ENCODE measurements around the gene BRD1.

Gene BRD1

DNA sequence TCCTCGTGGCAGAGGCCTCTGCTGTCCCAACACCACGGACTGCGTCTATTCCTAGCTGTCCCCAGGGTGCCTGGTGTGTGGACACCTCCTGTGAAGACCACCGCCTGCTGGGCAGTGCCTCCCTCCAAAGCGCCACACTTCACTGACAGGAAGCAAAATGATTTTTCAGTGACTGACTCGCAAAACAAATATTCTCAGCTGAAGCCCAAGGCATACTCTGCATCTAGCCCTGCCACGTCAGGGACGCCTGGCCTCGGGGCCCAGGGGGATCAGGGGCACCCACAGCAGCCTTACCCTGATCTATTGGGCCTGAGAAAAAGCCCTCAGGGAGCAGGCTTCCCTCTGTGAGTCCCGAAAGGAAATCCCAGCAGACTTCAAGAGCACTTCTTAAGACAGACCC, 2.2 kb downstream of the BRD1 start:
- H3K9ac ChIP-seq (ENCODE audit: low read length): peak overlapping the region; percentile 93
- H3K4me2 ChIP-seq (ENCODE audit: low read length, poor library complexity, severe bottlenecking): peak overlapping the region; percentile 84
- WGBS: 30% methylated on average over 10 of the region's 10 CpGs
- H2BK5ac ChIP-seq (ENCODE audit: low read depth, low read length, poor library complexity, severe bottlenecking): no peak overlapping the region
- no peak overlapping the region for H3K23ac ChIP-seq (ENCODE audit: low read length in 2 of 2)
- H2BK120ac ChIP-seq (ENCODE audit: low read depth, low read length): no peak overlapping the region
- H3K27me3 ChIP-seq (ENCODE audit: control insufficient read depth in 1 of 2, insufficient read depth in 1 of 2, low read length in 2 of 2): no peaks in the 10 kb centered on the region
- H3K27ac ChIP-seq (ENCODE audit: low read length, poor library complexity, severe bottlenecking): no peak overlapping the region
- H3K79me1 ChIP-seq (replicated peaks; ENCODE audit: low read length, poor library complexity, severe bottlenecking): peaks cover 5% of the 10 kb centered on the region
- peak overlapping the region in 1 of 2 experiments; percentile 93 for H3K4me3 ChIP-seq (ENCODE audit: insufficient read depth in 1 of 2, low read depth in 1 of 2, low read length in 2 of 2)
- peaks cover 8% of the 10 kb centered on the region for H3K9me3 ChIP-seq (ENCODE audit: control insufficient read depth, low read length)
- peak overlapping the region in 1 of 2 experiments; percentile 91 for H3K14ac ChIP-seq (ENCODE audit: low read length in 2 of 2)
- peaks cover 51% of the 10 kb centered on the region for H3K4me1 ChIP-seq (ENCODE audit: control insufficient read depth, insufficient read depth, low read depth, low read length)
- H3K18ac ChIP-seq (ENCODE audit: low read depth in 1 of 2, low read length in 2 of 2): peak overlapping the region in 1 of 2 experiments; percentile 37
- H3K36me3 ChIP-seq (ENCODE audit: control insufficient read depth in 1 of 2, insufficient read depth in 2 of 2, low read depth in 1 of 2, low read length in 2 of 2): peaks cover 42 to 44% of the 10 kb centered on the region in 2 experiments
- peak overlapping the region in 1 of 2 experiments; percentile 71 for H3K4ac ChIP-seq (ENCODE audit: low read depth in 1 of 2, low read length in 2 of 2)
- no peak overlapping the region for H2AK5ac ChIP-seq (ENCODE audit: low read length, severe bottlenecking)
- H4K8ac ChIP-seq (ENCODE audit: low read length): no peak overlapping the region
- DNase-seq: peak; percentile 57
- H2BK12ac ChIP-seq (ENCODE audit: low read length in 2 of 2): no peak overlapping the region
- no peak overlapping the region for H4K91ac ChIP-seq (ENCODE audit: low read length)
- H2BK15ac ChIP-seq (ENCODE audit: low read depth, poor library complexity, severe bottlenecking): no peak overlapping the region
- H2AFZ ChIP-seq (ENCODE audit: low read depth, low read length): no peak overlapping the region

DNA sequence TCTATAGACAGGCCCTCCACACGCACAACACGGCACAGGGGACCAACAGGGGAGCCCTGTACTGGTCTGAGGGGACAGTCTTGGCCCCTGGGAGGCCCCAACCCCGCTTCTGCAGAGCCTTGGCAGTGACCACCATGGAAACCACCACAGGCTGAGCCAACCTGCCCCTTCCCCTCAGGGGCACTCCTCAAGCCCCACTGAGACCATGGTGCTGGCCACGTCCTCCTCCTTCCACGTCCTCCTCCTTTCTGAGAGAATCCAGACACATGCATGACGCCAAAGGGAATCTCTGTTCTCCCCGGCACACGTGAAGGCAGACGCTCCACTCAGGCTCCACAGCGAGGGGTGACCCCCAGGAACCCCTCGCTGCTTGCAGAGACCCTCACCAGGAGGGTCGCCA, 2.7 kb downstream of the BRD1 start:
- Histone ChIP-seq H3K4me1 (ENCODE audit: control insufficient read depth, insufficient read depth, low read depth, low read length) (peaks cover 51% of the 10 kb centered on the region), H3K9ac (ENCODE audit: low read length) (peak overlapping the region; percentile 93), H3K27me3 (ENCODE audit: control insufficient read depth in 1 of 2, insufficient read depth in 1 of 2, low read length in 2 of 2) (no peaks in the 10 kb centered on the region), H2BK12ac (ENCODE audit: low read length in 2 of 2) (no peak overlapping the region), H2BK120ac (ENCODE audit: low read depth, low read length) (no peak overlapping the region), H3K4me3 (ENCODE audit: insufficient read depth in 1 of 2, low read depth in 1 of 2, low read length in 2 of 2) (peak overlapping the region in 1 of 2 experiments; percentile 93), H3K18ac (ENCODE audit: low read depth in 1 of 2, low read length in 2 of 2) (peak overlapping the region in 1 of 2 experiments; percentile 37), H2BK5ac (ENCODE audit: low read depth, low read length, poor library complexity, severe bottlenecking) (no peak overlapping the region), H2AK5ac (ENCODE audit: low read length, severe bottlenecking) (no peak overlapping the region), H2AFZ (ENCODE audit: low read depth, low read length) (no peak overlapping the region), H3K4ac (ENCODE audit: low read depth in 1 of 2, low read length in 2 of 2) (no peak overlapping the region), H3K9me3 (ENCODE audit: control insufficient read depth, low read length) (peaks cover 8% of the 10 kb centered on the region), H4K8ac (ENCODE audit: low read length) (no peak overlapping the region), H3K14ac (ENCODE audit: low read length in 2 of 2) (peak overlapping the region in 1 of 2 experiments; percentile 91), H3K27ac (ENCODE audit: low read length, poor library complexity, severe bottlenecking) (no peak overlapping the region), H3K4me2 (ENCODE audit: low read length, poor library complexity, severe bottlenecking) (peak overlapping the region; percentile 84), H3K23ac (ENCODE audit: low read length in 2 of 2) (peak overlapping the region in 1 of 2 experiments; percentile 46), H3K79me1 (replicated peaks; ENCODE audit: low read length, poor library complexity, severe bottlenecking) (peaks cover 5% of the 10 kb centered on the region), H4K91ac (ENCODE audit: low read length) (no peak overlapping the region), H2BK15ac (ENCODE audit: low read depth, poor library complexity, severe bottlenecking) (peak overlapping the region; percentile 45), H3K36me3 (ENCODE audit: control insufficient read depth in 1 of 2, insufficient read depth in 2 of 2, low read depth in 1 of 2, low read length in 2 of 2) (peaks cover 46 to 49% of the 10 kb centered on the region in 2 experiments)
- DNase-seq: peak; percentile 7
- 88% methylated on average over 12 of the region's 12 CpGs for WGBS

DNA sequence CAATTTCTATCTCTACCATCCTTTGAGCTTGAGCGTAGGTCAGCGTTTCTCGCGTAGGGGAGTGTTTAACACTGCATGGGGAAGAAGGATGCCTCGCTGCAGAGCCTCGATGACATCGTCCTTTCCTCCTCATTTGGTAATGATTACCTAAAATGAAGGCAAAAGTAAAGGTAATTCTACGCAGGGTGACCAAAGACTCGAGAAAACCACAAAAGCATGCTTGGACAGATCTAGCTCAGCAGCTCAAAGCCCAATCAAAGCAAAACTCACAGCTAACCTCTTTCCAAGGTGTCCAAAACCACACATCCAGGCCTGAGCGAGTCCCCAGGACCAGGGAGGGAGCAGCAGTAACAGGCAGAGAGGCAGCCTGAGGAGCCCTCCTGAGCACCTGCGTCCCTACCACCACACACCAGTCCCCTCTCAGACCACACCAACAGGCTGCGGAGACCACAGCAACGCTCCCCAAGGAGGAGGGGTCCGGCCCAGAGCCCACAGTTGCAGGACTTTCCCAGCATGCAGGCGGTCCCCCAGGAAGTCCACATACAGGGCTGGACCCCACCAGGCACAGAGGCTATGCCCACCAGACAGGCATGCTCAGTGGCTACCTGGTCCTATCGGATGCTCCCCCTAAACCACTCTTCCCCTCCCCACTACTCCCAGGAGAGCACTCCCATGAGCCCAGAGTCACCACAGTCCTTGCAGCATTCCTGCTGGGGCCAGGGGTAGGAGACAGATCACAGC, 3.3 kb downstream of the BRD1 start:
- H3K9me3 ChIP-seq (ENCODE audit: control insufficient read depth, low read length): peaks cover 2% of the 10 kb centered on the region
- no peak overlapping the region for H4K8ac ChIP-seq (ENCODE audit: low read length)
- peak overlapping the region; percentile 45 for H2BK15ac ChIP-seq (ENCODE audit: low read depth, poor library complexity, severe bottlenecking)
- peak overlapping the region in 1 of 2 experiments; percentile 46 for H3K23ac ChIP-seq (ENCODE audit: low read length in 2 of 2)
- H4K91ac ChIP-seq (ENCODE audit: low read length): no peak overlapping the region
- H3K14ac ChIP-seq (ENCODE audit: low read length in 2 of 2): no peak overlapping the region
- no peak overlapping the region for H3K18ac ChIP-seq (ENCODE audit: low read depth in 1 of 2, low read length in 2 of 2)
- H3K27ac ChIP-seq (ENCODE audit: low read length, poor library complexity, severe bottlenecking): no peak overlapping the region
- peak overlapping the region; percentile 93 for H3K9ac ChIP-seq (ENCODE audit: low read length)
- no peaks in the 10 kb centered on the region for H3K27me3 ChIP-seq (ENCODE audit: control insufficient read depth in 1 of 2, insufficient read depth in 1 of 2, low read length in 2 of 2)
- peak; percentile 8 for DNase-seq
- peaks cover 51% of the 10 kb centered on the region for H3K4me1 ChIP-seq (ENCODE audit: control insufficient read depth, insufficient read depth, low read depth, low read length)
- H3K79me1 ChIP-seq (replicated peaks; ENCODE audit: low read length, poor library complexity, severe bottlenecking): peaks cover 5% of the 10 kb centered on the region
- H2BK120ac ChIP-seq (ENCODE audit: low read depth, low read length): no peak overlapping the region
- H2BK12ac ChIP-seq (ENCODE audit: low read length in 2 of 2): no peak overlapping the region
- no peak overlapping the region for H3K4ac ChIP-seq (ENCODE audit: low read depth in 1 of 2, low read length in 2 of 2)
- no peak overlapping the region for H2AK5ac ChIP-seq (ENCODE audit: low read length, severe bottlenecking)
- H2BK5ac ChIP-seq (ENCODE audit: low read depth, low read length, poor library complexity, severe bottlenecking): no peak overlapping the region
- 96% methylated on average over 16 of the region's 16 CpGs for WGBS
- H3K36me3 ChIP-seq (ENCODE audit: control insufficient read depth in 1 of 2, insufficient read depth in 2 of 2, low read depth in 1 of 2, low read length in 2 of 2): peaks cover 48 to 51% of the 10 kb centered on the region in 2 experiments
- H3K4me3 ChIP-seq (ENCODE audit: insufficient read depth in 1 of 2, low read depth in 1 of 2, low read length in 2 of 2): peak overlapping the region in 1 of 2 experiments; percentile 93
- H2AFZ ChIP-seq (ENCODE audit: low read depth, low read length): no peak overlapping the region
- H3K4me2 ChIP-seq (ENCODE audit: low read length, poor library complexity, severe bottlenecking): peak overlapping the region; percentile 8

DNA sequence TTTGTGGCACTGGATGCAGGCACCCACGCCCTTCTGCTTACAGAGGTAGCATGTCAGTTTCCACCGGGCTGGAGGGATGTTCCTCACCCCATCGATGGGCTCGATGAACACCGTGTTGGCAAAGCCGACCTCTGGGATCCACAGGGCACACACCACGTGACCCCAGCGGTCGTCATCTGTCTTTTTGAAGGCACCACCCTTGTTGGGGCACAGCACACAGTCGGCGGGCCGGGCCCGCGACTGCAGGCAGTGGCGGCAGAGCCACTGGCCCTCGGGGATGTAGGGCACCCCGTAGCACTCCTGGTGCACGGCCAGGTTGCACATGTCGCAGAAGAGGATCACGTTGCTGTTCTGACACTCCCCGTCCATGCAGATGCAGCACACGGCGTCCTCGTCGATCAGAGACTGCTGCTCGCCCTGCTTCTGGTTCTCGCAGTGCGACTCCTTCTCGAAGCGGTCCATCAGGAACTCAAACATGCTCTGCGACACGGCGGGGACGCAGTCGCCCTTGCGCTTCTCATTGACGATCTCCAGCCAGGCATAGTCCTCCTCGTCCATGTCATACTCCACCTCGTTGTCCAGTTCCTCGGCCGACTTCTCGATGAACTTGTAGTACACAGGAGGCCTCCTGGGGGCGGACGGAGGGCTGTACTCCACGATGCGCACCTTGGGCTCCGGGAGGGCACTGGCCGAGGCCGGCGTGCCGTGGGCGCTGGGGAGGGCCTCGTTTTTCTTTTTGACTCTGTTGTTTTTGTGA, 4.2 kb downstream of the BRD1 start:
- no peak for DNase-seq
- H2AFZ ChIP-seq (ENCODE audit: low read depth, low read length): no peak overlapping the region
- no peak overlapping the region for H3K4ac ChIP-seq (ENCODE audit: low read depth in 1 of 2, low read length in 2 of 2)
- no peaks in the 10 kb centered on the region for H3K27me3 ChIP-seq (ENCODE audit: control insufficient read depth in 1 of 2, insufficient read depth in 1 of 2, low read length in 2 of 2)
- no peak overlapping the region for H3K9ac ChIP-seq (ENCODE audit: low read length)
- no peak overlapping the region for H2AK5ac ChIP-seq (ENCODE audit: low read length, severe bottlenecking)
- H3K4me3 ChIP-seq (ENCODE audit: insufficient read depth in 1 of 2, low read depth in 1 of 2, low read length in 2 of 2): no peak overlapping the region
- peaks cover 51% of the 10 kb centered on the region for H3K4me1 ChIP-seq (ENCODE audit: control insufficient read depth, insufficient read depth, low read depth, low read length)
- H2BK15ac ChIP-seq (ENCODE audit: low read depth, poor library complexity, severe bottlenecking): no peak overlapping the region
- peaks cover 53 to 58% of the 10 kb centered on the region in 2 experiments for H3K36me3 ChIP-seq (ENCODE audit: control insufficient read depth in 1 of 2, insufficient read depth in 2 of 2, low read depth in 1 of 2, low read length in 2 of 2)
- WGBS: 96% methylated on average over 53 of the region's 53 CpGs
- no peak overlapping the region for H3K23ac ChIP-seq (ENCODE audit: low read length in 2 of 2)
- H2BK120ac ChIP-seq (ENCODE audit: low read depth, low read length): no peak overlapping the region
- H3K9me3 ChIP-seq (ENCODE audit: control insufficient read depth, low read length): no peaks in the 10 kb centered on the region
- H3K4me2 ChIP-seq (ENCODE audit: low read length, poor library complexity, severe bottlenecking): peak overlapping the region; percentile 8
- H3K27ac ChIP-seq (ENCODE audit: low read length, poor library complexity, severe bottlenecking): no peak overlapping the region
- H3K18ac ChIP-seq (ENCODE audit: low read depth in 1 of 2, low read length in 2 of 2): no peak overlapping the region
- H3K79me1 ChIP-seq (replicated peaks; ENCODE audit: low read length, poor library complexity, severe bottlenecking): peaks cover 5% of the 10 kb centered on the region
- H2BK12ac ChIP-seq (ENCODE audit: low read length in 2 of 2): no peak overlapping the region
- peak overlapping the region; percentile 10 for H4K8ac ChIP-seq (ENCODE audit: low read length)
- no peak overlapping the region for H4K91ac ChIP-seq (ENCODE audit: low read length)
- H2BK5ac ChIP-seq (ENCODE audit: low read depth, low read length, poor library complexity, severe bottlenecking): no peak overlapping the region
- no peak overlapping the region for H3K14ac ChIP-seq (ENCODE audit: low read length in 2 of 2)

All from mesenchymal stem cell (in vitro differentiated cells and primary cell).